Endometrial microvascular endothelial cells (primary cell): Measurements from ENCODE around the gene GATA6. TPM values are rescaled to one million over a fixed set of nuclear protein-coding genes. Genes with fewer than 3 reads are reported as not detected.

Experiments
- in situ Hi-C: cut with HindIII; loops from 2 replicates; pipeline ENCODE4 v1.10.0; 2017; ENCODE audit warnings: low sequenced_read_pairs, low pct_unique_long_range_greater_than_20kb; ENCODE audit errors: inconsistent ontology term
- total RNA-seq: library from RNA; depleted of rRNA; stranded (reverse); fragments of >200 nt; gene quantifications from one replicate; pipeline ENCODE4 v1.2.3, GENCODE V29; 2015; ENCODE audit errors: inconsistent ontology term

GATA6 gene
- total RNA-seq, 1 donor from 2014 or later, result 5.3 TPM

GRCh38 chr18:22165049-22165602, 4.3 kb upstream of the GATA6 start:
- in situ Hi-C loops, result no loop called here

DNA sequence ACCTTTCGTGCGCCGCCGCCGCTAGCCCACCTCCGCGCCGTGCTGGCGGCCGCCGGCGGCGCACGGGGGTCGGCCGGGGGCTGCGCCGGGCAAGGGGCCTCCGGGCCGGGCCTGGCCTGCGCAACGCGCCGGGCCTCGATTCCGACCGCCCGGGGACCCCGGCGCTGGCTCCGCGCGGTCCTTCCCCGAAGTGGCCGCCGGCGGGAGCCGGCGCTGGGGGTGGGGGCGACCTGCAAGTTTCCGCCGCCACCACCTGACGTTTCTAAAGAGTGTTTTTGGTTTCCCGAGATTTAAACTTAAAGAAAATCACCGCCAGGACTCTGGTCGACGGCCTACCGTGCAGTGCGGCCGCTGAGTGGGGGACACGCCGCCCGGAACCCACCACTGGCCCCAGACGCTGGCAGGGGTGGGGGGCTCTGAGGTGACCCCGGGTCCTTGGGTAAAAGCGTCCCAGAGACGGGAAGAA, 3.8 kb upstream of the GATA6 start:
- in situ Hi-C loops, result no loop called here

GRCh38 chr18:22166069-22166950, 3.1 kb upstream of the GATA6 start:
- in situ Hi-C loops, result no loop called here

GRCh38 chr18:22167091-22167470, 2.3 kb upstream of the GATA6 start:
- in situ Hi-C loops, result no loop called here

DNA sequence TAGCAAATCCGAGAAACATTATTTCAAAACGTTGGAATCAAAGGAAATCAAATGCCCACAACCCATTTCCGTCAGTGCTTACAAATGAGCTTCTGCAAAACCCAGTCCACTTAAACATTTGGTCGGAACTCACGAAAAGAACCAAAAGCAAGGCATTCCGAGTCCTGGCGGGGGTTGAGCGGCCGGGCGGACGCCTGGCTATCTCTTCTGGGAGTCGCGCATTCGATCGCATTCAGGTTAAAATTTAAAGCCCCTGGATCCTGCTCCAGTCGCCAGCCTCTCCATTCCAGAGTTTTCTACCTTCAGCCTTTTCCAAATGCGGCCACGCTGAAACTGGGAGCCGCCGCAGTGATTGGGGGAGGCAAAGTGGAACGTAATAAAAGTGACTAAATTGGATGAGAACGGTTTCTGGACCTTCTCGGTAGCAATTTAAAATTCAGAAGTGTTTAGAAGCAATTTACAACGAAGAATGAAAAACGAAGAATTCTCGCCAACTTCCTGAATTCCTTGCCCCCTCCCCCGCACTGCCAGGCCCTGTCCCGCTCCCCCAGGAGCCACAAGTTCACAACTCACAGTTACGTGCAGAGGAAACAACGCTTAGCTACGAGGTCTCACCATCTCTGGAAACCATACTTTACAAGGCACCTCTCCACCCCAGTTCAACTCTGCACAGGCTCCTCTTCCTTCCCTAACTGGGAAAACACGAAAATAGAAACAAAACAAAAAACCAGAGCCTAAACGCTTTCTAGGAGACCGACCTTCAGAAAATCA, 1.7 kb upstream of the GATA6 start:
- in situ Hi-C loops, result no loop called here

DNA sequence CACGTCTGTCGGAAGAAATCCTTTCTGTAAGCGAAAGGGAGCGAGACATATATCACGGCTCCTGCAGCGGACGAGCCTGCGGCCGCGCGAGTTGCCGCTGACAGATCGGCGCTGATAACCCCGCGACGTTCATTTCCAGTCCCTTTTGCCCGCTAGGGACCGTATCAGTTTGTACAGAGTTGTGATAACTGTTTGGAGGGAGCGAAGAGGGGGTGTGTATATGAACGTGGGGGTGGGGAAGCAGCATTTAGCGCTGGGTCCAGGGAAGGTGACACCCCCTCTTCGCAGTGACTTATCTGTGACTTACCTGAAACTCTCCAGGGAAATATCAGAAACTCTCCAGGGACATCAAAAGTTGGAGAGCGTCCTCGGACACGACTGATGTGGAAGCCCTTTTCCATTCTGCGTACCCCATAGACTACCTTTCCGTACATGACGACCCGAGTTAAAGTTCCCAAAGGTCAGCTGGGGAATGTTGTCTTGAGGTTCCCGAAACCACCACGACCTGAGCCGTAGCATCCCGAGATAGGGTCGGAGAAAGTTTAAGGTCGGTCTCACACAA, 948 bp upstream of the GATA6 start:
- in situ Hi-C loops, result no loop called here

DNA sequence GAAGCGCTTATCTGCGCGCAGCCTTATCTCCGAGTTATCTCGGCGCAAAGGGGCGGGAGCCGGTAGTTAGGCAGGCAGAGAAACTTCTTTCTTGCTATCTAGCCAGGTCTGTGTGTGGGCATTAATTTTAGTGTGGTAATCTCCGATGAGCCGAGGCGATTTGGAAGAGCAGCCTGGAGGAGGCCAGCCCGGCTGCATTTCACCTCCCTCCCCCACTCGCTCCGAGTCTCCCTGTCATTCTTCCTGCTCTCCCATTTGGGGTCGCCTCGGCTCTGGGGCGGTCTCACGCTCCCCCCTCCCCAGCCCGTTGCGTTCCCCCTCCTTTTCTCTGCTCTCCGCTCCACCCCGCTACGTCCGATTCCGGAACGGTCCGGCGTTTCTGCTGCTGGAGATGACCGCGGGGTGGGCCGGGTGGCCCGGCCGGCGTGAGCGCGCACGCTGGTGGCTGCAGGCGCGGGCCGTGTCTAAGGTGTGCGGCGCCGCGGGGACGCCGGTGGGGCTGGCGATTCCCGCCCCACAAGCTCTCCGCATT, 566 bp downstream of the GATA6 start:
- in situ Hi-C loops, result loop anchor here (10.0 kb wide), 1 partner anchor 295 kb away; no protein-coding TSS in a partner anchor

GRCh38 chr18:22170421-22171257, 1.2 kb downstream of the GATA6 start:
- in situ Hi-C loops, result loop anchor here (10.0 kb wide), 1 partner anchor 294 kb away; no protein-coding TSS in a partner anchor

GRCh38 chr18:22171258-22172119, 2.1 kb downstream of the GATA6 start:
- in situ Hi-C loops, result loop anchor here (10.0 kb wide), 1 partner anchor 293 kb away; no protein-coding TSS in a partner anchor

- in situ Hi-C loops, result loop anchor here (10.0 kb wide), 1 partner anchor 293 kb away; no protein-coding TSS in a partner anchor
These were observed 2.8 kb downstream of the GATA6 start for GRCh38 chr18:22172120-22172582.

GRCh38 chr18:22172594-22173049, 3.2 kb downstream of the GATA6 start:
- in situ Hi-C loops, result loop anchor here (10.0 kb wide), 1 partner anchor 292 kb away; no protein-coding TSS in a partner anchor

- in situ Hi-C loops, result loop anchor here (10.0 kb wide), 1 partner anchor 291 kb away; no protein-coding TSS in a partner anchor
These were observed 4.0 kb downstream of the GATA6 start for GRCh38 chr18:22173221-22173927.

DNA sequence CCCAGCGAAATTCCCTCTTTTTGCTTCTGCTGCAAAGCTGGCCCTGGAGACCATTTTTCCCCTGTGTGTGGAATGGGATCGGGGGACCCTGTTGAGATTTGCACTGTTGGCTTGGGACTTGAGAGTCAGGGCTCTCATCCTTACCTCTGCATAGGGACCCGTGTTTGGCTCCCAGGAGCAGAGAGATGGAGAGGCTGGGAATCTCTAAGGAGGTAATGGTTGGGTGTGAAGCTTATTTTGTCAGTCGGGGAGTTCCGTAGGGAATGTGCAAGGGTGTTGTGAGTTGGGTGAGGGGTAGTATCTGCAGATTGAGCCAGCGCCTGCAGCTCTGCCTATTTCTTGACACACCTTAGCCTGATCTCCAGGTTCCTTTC, 4.5 kb downstream of the GATA6 start:
- in situ Hi-C loops, result loop anchor here (10.0 kb wide), 1 partner anchor 291 kb away; no protein-coding TSS in a partner anchor

- in situ Hi-C loops, result loop anchor here (10.0 to 25.0 kb wide), 3 partner anchors 113 to 513 kb away; no protein-coding TSS in a partner anchor
These were observed 5.2 kb downstream of the GATA6 start for GRCh38 chr18:22174341-22175145.

DNA sequence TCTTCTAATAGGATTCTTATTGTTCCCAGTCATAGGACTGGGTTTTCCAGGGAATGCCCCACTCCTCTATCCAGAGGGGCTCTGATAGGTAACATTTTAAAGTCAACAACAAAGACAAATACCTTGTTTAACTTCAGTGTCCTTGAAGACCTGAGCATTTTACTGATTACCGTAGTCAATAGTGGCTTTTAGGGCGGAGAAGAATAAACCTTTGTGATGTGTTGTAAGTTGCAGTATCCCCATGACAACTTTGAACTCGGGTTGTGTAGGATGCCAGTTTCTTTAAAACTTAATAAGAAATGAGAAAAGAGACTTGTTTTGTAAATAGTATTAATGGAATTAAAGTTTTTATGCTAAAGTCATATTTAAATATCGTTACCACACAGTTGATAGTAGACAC, 6.0 kb downstream of the GATA6 start:
- in situ Hi-C loops, result loop anchor here (10.0 to 25.0 kb wide), 3 partner anchors 112 to 512 kb away; no protein-coding TSS in a partner anchor
